NCI-H524 (cell line): Measurements from ENCODE around the gene IL18RAP.

Source experiments
- DNase-seq, 2 experiments: peaks; one replicate each; lab custom pipeline; 2025; lab: John Stamatoyannopoulos, UW

IL18RAP gene

GRCh38 chr2:102453501-102453900 is 30.5 kb downstream of the IL18RAP start:
- DNase-seq, result no peak

- DNase-seq, result no peak
These were observed 32.2 kb downstream of the IL18RAP start for GRCh38 chr2:102455061-102455670.

- no peak for DNase-seq
These were observed 37.5 kb downstream of the IL18RAP start for GRCh38 chr2:102460467-102460866.

GRCh38 chr2:102461188-102461587 is 38.2 kb downstream of the IL18RAP start:
- no peak for DNase-seq

GRCh38 chr2:102463160-102463559 is 40.2 kb downstream of the IL18RAP start:
- DNase-seq, result no peak

- DNase-seq, result no peak
These were observed 47.2 kb downstream of the IL18RAP start for GRCh38 chr2:102470168-102470567.

- DNase-seq, result peak in 1 of 2 experiments; percentile 29
These were observed 50.1 kb downstream of the IL18RAP start, which contains the start of gene SLC9A4 for GRCh38 chr2:102473020-102473419. SLC9A4 (plus strand) TSS chr2:102473226; CDS start chr2:102473760, 534 bp downstream.

- DNase-seq, result no peak
These were observed 50.7 kb downstream of the IL18RAP start for GRCh38 chr2:102473631-102474030.

- DNase-seq, result no peak
These were observed 51.8 kb downstream of the IL18RAP start for GRCh38 chr2:102474785-102475184.

GRCh38 chr2:102478686-102479470 is 55.9 kb downstream of the IL18RAP start:
- no peak for DNase-seq

GRCh38 chr2:102480285-102481195 is 57.6 kb downstream of the IL18RAP start:
- no peak for DNase-seq

GRCh38 chr2:102481931-102482330 is 59.0 kb downstream of the IL18RAP start:
- no peak for DNase-seq

GRCh38 chr2:102483086-102483485 is 60.1 kb downstream of the IL18RAP start:
- no peak for DNase-seq

- DNase-seq, result no peak
These were observed 61.5 kb downstream of the IL18RAP start for GRCh38 chr2:102484310-102485061.

- no peak for DNase-seq
These were observed 62.3 kb downstream of the IL18RAP start for GRCh38 chr2:102485147-102485785.

GRCh38 chr2:102486941-102487702 is 64.2 kb downstream of the IL18RAP start:
- DNase-seq, result no peak

GRCh38 chr2:102487761-102488462 is 65.0 kb downstream of the IL18RAP start:
- no peak for DNase-seq

GRCh38 chr2:102489646-102490045 is 66.7 kb downstream of the IL18RAP start:
- DNase-seq, result no peak

- DNase-seq, result no peak
These were observed 69.0 kb downstream of the IL18RAP start for GRCh38 chr2:102492006-102492405.

- DNase-seq, result no peak
These were observed 71.6 kb downstream of the IL18RAP start for GRCh38 chr2:102494570-102494969.
